Measurements from ENCODE around the gene RPA3. TPM values are rescaled to one million over a fixed set of nuclear protein-coding genes. Genes with fewer than 3 reads are reported as not detected.

RPA3 gene
- total and polyA plus RNA-seq, 2 donors (not counting 3 experiments of a cell fraction or from before 2014, with no cell fraction given): 15.6 to 34.4 TPM

GRCh38 chr7:7595451-7595850 is 123.0 kb downstream of the RPA3 start:
- H3K9me1 ChIP-seq (replicated peaks; ENCODE audit: control insufficient read depth, extremely low read depth, insufficient read depth, low read length): no peaks in the 10 kb centered on the region
- peak; percentile 41 for DNase-seq (ENCODE audit: low read depth, low spot score)
- H3K36me3 ChIP-seq (ENCODE audit: control insufficient read depth in 2 of 2, extremely low read depth in 1 of 2, insufficient read depth in 2 of 2, low read length in 2 of 2): no peaks in the 10 kb centered on the region
- no TSS peak for BruUV-seq (replicated peaks)
- FAIRE-seq: no peak
- no peaks in the 10 kb centered on the region for H3K9me3 ChIP-seq (replicated peaks; ENCODE audit: control insufficient read depth, insufficient read depth, low read length)
- CTCF ChIA-PET: interaction anchor here (0.7 to 2.9 kb wide), 14 partner anchors 10 to 701 kb away, joined by 3 to 49 read pairs (median 8); no protein-coding TSS in a partner anchor
- H3K27ac ChIP-seq (ENCODE audit: insufficient read depth, low read depth, low read length): no peak overlapping the region
- intact Hi-C loops (cut with micrococcal nuclease) (loop anchor here (1.0 to 5.0 kb wide), 5 partner anchors 42 to 701 kb away; no protein-coding TSS in a partner anchor), dilution Hi-C loops (cut with MboI; ENCODE audit: extremely low pct_ligation_motif_present, low sequenced_read_pairs) (no loop called here)
- H4K20me1 ChIP-seq (replicated peaks; ENCODE audit: control insufficient read depth, extremely low read depth, insufficient read depth, low read length): no peaks in the 10 kb centered on the region
- no peak for TF ChIP-seq JUN (IDR thresholded peaks at IDR 0.05; ENCODE audit: borderline replicate concordance, insufficient read depth, insufficient read length, low read depth)
- no peak for TF ChIP-seq POLR2AphosphoS5 (IDR thresholded peaks at IDR 0.05; ENCODE audit: insufficient read depth, low read depth, low read length)
- TF ChIP-seq GATA2 (IDR thresholded peaks at IDR 0.05; ENCODE audit: insufficient read depth, insufficient read length, low read depth, low read length): no peak
- TF ChIP-seq CTCF (IDR thresholded peaks at IDR 0.05; ENCODE audit: extremely low read depth in 1 of 2, insufficient read depth in 1 of 2, low read depth in 1 of 2, low read length in 2 of 2): no peak
- no peak for TF ChIP-seq EZH2 (IDR thresholded peaks at IDR 0.05; ENCODE audit: borderline replicate concordance, low read depth, low read length, severe bottlenecking)
- H3K9ac ChIP-seq (replicated peaks; ENCODE audit: extremely low read depth, insufficient read depth, low read length): no peak overlapping the region
- no peak overlapping the region for H3K4me3 ChIP-seq (replicated peaks in 1 of 3; ENCODE audit: insufficient read depth in 1 of 3, low read depth in 1 of 3, low read length in 3 of 3)
- H3K4me1 ChIP-seq (ENCODE audit: control insufficient read depth, extremely low read depth, insufficient read depth, low read length): no peaks in the 10 kb centered on the region
- H3K27me3 ChIP-seq (ENCODE audit: control insufficient read depth in 2 of 2, insufficient read depth in 2 of 2, low read length in 2 of 2): no peaks in the 10 kb centered on the region
- no peaks in the 10 kb centered on the region for H3K79me2 ChIP-seq (ENCODE audit: control insufficient read depth, insufficient read depth, low read length)
- H3K4me2 ChIP-seq (ENCODE audit: insufficient read depth, low read length): no peak overlapping the region
- POLR2A ChIA-PET: no interaction called here
- H2AFZ ChIP-seq (ENCODE audit: low read depth, low read length): no peak overlapping the region

Other genes starting within 250 kb of the RPA3 start
- gene COL28A1, start 182.7 kb downstream of the RPA3 start, total RNA-seq: not detected in 2 replicates
- gene COL28A1, start 182.7 kb downstream of the RPA3 start, polyA plus RNA-seq: not detected in 2 replicates
- gene MIOS, start 151.7 kb downstream of the RPA3 start, total RNA-seq: 16.0 and 16.8 TPM in 2 replicates
- 5.2 and 8.5 TPM in 2 replicates for gene MIOS, start 151.7 kb downstream of the RPA3 start, polyA plus RNA-seq
- 6.1 and 6.6 TPM in 2 replicates for gene UMAD1, start 77.9 kb downstream of the RPA3 start, total RNA-seq
- gene UMAD1, start 77.9 kb downstream of the RPA3 start, polyA plus RNA-seq: 3.6 and 5.6 TPM in 2 replicates